ENCODE results near the gene CLDN6. TPM values are rescaled to one million over a fixed set of nuclear protein-coding genes. Genes with fewer than 3 reads are reported as not detected.
A peak's percentile ranks its signal among the peaks of the same experiment; 100 is the strongest.

The CLDN6 gene
- total RNA-seq, 1 donor from 2014 or later = not detected

DNA sequence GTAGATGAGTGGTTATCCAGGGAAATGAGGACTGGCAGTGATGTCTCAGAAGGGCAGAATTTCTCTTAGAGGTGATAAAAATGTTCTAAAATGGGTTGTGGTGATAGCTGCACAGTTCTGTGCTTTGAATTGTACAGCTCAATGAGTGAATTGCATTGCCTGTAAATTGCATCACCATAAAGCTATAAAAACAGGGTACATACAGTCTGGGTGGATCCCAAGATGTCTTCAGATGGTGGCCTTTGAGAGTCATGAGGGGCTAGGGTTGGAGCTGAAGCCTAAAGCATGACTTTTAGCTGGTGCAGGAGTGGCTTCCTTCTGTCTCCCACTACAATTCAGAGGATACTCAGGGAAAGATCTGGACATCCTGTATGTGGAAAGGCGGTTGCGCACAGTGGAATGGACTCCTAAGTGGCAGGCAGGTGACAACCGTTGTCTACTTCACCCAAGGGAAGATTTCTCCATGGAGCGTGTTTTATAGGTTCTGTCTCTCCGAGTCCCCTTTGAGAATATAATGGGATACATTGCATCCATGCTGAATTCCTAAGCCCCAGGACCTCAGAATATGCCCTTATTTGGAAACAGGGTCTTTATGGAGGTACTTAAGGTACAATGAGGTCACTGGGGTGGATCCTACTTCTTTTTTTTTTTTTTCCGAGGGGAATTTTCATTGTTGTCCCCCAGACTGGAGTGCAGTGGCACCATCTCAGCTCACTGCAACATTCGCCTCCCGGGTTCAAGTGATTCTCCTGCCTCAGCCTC, 45.8 kb upstream of the CLDN6 start:
- ATAC-seq (ENCODE audit: low read depth) = no peak
- H3K9me3 Mint-ChIP-seq = no peaks in the 10 kb centered on the region
- TF ChIP-seq, protein P1, sequence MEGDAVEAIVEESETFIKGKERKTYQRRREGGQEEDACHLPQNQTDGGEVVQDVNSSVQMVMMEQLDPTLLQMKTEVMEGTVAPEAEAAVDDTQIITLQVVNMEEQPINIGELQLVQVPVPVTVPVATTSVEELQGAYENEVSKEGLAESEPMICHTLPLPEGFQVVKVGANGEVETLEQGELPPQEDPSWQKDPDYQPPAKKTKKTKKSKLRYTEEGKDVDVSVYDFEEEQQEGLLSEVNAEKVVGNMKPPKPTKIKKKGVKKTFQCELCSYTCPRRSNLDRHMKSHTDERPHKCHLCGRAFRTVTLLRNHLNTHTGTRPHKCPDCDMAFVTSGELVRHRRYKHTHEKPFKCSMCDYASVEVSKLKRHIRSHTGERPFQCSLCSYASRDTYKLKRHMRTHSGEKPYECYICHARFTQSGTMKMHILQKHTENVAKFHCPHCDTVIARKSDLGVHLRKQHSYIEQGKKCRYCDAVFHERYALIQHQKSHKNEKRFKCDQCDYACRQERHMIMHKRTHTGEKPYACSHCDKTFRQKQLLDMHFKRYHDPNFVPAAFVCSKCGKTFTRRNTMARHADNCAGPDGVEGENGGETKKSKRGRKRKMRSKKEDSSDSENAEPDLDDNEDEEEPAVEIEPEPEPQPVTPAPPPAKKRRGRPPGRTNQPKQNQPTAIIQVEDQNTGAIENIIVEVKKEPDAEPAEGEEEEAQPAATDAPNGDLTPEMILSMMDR (IDR thresholded peaks at IDR 0.05) = no peak
- H3K36me3 Mint-ChIP-seq (ENCODE audit: low read depth) = peaks cover 1% of the 10 kb centered on the region
- intact Hi-C loops (cut with micrococcal nuclease) = no loop called here
- H3K4me3 Mint-ChIP-seq = no peak overlapping the region
- ChIA-PET POLR2A (interaction anchor here (0.6 to 1.0 kb wide), 3 partner anchors 11 to 214 kb away, joined by 3 to 10 read pairs (median 7); no protein-coding TSS in a partner anchor), CTCF (interaction anchor here (0.8 to 4.2 kb wide), 2 partner anchors 66 to 102 kb away, joined by 4 to 19 read pairs; no protein-coding TSS in a partner anchor)
- H3K27me3 Mint-ChIP-seq = no peaks in the 10 kb centered on the region
- H3K4me1 Mint-ChIP-seq = peaks cover 16% of the 10 kb centered on the region
- DNase-seq = no peak
- H3K27ac Mint-ChIP-seq = no peak overlapping the region

DNA sequence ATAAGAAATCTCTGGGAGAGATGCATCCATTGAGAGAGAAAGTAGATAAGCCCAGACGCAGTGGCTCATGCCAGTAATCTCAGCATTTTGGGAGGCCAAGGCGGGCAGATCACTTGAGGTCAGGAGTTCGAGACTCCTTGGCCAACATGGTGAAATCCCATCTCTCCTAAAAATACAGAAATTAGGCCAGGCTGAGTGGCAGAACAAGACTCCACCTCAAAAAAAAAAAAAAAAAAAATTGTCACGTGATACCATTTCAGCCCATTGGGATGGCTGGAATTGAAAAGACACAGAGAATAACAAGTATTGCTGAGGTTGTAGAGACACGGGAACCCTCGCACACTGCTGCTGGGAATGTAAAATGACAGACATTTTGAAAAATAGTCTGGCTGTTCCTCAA, 44.6 kb upstream of the CLDN6 start:
- Mint-ChIP-seq H3K9me3 (no peaks in the 10 kb centered on the region), H3K27me3 (no peaks in the 10 kb centered on the region), H3K27ac (no peak overlapping the region), H3K4me3 (no peak overlapping the region), H3K4me1 (peaks cover 12% of the 10 kb centered on the region), H3K36me3 (ENCODE audit: low read depth) (peaks cover 1% of the 10 kb centered on the region)
- TF ChIP-seq, protein P1 (IDR thresholded peaks at IDR 0.05) = no peak
- CTCF ChIA-PET = interaction anchor here (4.2 kb wide), 1 partner anchor 67 kb away, joined by 19 read pairs; no protein-coding TSS in a partner anchor
- intact Hi-C loops (cut with micrococcal nuclease) = no loop called here
- ATAC-seq (ENCODE audit: low read depth) (no peak), DNase-seq (no peak)
- POLR2A ChIA-PET = no interaction called here

DNA sequence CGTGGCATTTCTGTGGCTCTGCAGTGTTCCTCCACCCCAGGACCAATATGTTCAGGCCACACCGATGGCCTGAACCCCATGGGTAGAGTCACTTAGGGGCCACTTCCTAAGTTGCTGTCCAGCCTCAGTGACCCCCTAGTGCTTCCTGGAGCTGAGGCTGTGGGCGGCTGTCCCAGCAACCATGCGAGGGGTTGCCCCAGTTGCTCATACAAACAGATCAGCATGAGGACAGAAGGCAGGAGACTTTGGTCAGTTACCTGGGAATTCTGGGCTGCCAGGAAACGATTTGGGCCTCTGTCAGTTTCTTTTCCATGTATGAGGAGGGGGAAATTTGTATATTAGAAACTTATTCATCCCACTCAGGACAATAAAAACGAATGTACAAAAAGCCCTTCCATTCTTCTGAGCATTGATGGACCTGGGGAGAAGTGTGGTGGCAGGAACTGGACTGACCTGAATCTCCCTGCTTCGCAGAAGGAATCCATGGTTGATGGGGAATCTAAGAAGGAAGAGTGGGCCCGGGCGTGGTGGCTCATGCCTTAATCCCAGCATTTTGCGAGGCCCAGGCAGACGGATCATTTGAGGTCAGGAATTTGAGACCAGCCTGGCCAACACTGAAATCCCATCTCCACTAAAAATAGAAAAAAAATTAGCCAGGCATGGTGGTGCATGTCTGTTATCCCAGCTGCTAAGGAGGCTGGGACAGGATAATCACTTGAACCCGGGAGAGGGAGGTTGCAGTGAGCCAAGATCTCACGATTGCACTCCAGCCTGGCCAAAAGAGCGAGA, 42.5 kb upstream of the CLDN6 start:
- peaks cover 7% of the 10 kb centered on the region for H3K4me1 Mint-ChIP-seq

DNA sequence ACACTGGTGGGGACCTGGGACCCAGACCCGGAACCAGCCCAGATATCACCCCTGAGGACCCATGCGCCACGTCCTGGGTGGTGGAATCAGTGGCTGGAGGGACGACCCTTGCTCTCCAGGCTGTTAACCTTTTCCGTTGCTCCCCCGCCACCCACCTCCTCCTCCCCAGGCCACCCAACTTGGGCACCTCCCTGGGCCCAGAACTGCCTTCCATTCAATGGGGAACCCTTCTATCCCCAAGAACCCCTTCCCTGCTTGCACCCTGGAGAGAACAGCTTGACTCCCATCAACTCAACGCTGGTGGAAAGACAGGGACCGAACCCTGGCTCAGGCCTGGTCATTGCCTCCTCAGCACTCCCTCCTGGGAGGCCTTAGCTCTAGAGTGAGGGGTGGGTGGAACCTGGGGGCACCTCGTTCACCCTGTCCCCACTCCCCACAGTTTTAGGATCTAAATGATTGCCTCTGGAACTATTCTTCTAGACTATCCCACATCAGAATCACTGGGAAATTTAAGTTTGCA, 41.8 kb upstream of the CLDN6 start:
- H3K4me3 Mint-ChIP-seq = peak overlapping the region; percentile 83
- H3K27me3 Mint-ChIP-seq = no peaks in the 10 kb centered on the region
- ChIA-PET CTCF (interaction anchor here (0.6 to 3.0 kb wide), 11 partner anchors 11 to 108 kb away, joined by 3 to 61 read pairs (median 6); no protein-coding TSS in a partner anchor), POLR2A (interaction anchor here (0.6 to 2.9 kb wide), 15 partner anchors 9 to 1413 kb away, joined by 3 to 31 read pairs (median 5); partner anchors contain the start of genes ZNF213 and ZNF263)
- peak overlapping the region; percentile 70 for H3K27ac Mint-ChIP-seq
- TF ChIP-seq, protein P1 (IDR thresholded peaks at IDR 0.05) = no peak
- intact Hi-C loops (cut with micrococcal nuclease) = loop anchor here (1.0 to 2.0 kb wide), 10 partner anchors 13 to 441 kb away; partner anchors contain the start of gene MMP25
- DNase-seq (no peak), ATAC-seq (ENCODE audit: low read depth) (no peak)
- H3K4me1 Mint-ChIP-seq = peaks cover 13% of the 10 kb centered on the region
- no peaks in the 10 kb centered on the region for H3K9me3 Mint-ChIP-seq
- H3K36me3 Mint-ChIP-seq (ENCODE audit: low read depth) = peaks cover 1% of the 10 kb centered on the region

More for the DNA sequence above, 42.5 kb upstream of the CLDN6 start:
- Mint-ChIP-seq H3K4me3 (peak overlapping the region; percentile 83), H3K9me3 (no peaks in the 10 kb centered on the region), H3K27ac (peak overlapping the region; percentile 70), H3K36me3 (ENCODE audit: low read depth) (peaks cover 1% of the 10 kb centered on the region), H3K27me3 (no peaks in the 10 kb centered on the region)
- TF ChIP-seq, protein P1 (IDR thresholded peaks at IDR 0.05) = no peak
- ChIA-PET POLR2A (interaction anchor here (2.5 to 2.9 kb wide), 3 partner anchors 15 to 74 kb away, joined by 17 to 31 read pairs (median 18); partner anchors contain the start of gene ZNF213), CTCF (interaction anchor here (1.0 to 3.0 kb wide), 7 partner anchors 10 to 105 kb away, joined by 4 to 61 read pairs (median 8); no protein-coding TSS in a partner anchor)
- ATAC-seq (ENCODE audit: low read depth) (no peak), DNase-seq (no peak)
- intact Hi-C loops (cut with micrococcal nuclease) = no loop called here
